Right lobe of liver (tissue), 4 donors: ENCODE results near the gene TROAP.

Experiments
- POLR2A ChIP-seq: fragments of 450-650 bp; IDR thresholded peaks from one replicate; pipeline ENCODE4 v1.6.1; 2017; ENCODE audit warnings: antibody characterized with exemption, mild to moderate bottlenecking
- TF ChIP-seq, protein P1 (sequence below), 4 donors: fragments of 200-600 bp in 3 of 4; fragments of 450-650 bp in 1 of 4; IDR thresholded peaks; one replicate each; pipeline versions ENCODE4 v1.5.1 to v1.8.0; 2016 to 2022; ENCODE audit warnings: antibody characterized with exemption in 4 of 4, mild to moderate bottlenecking in 2 of 4
- donor health status: DM: no; HTN: no; CAD: no.
- donor health status: DM: no; HTN: no; CAD: no.
- donor health status: DM: no; HTN: yes; CAD: no.

DNA sequence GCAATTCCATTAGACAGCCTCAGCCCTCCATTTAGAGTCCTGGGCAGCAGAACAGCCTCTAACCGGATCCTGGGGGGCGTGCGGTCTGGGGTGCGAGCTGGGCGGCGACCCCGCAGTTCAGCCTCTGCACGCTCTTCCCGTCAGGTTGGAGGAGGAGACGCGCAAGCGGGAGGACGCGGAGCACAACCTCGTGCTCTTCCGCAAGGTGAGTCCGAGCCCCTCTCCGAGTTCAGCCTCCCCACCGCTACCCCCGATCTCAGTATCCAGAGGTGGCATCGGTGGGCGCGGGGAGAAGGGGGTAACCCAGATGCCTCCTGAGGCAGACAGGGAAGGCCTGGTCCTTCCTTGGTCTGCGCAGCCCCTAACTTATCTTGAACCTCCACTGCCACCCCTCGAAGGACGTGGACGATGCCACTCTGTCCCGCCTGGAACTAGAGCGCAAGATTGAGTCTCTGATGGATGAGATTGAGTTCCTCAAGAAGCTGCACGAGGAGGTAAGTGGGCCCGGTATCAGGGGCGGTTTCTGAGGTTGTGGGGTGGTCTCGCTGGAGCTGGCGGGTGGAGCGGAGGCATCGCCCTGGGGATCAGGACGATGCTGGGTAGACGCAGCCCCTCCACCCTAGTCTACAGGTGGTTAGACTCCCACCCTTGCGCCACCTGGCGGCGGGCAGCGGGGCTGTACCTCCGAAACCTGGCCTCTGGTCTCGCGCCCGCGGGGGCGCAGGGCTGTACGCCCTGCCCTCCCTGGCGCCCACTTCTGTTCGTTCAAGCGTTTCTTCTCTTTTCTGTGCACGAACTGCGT lies 26.8 kb upstream of the TROAP start:
- TF ChIP-seq, protein P1, sequence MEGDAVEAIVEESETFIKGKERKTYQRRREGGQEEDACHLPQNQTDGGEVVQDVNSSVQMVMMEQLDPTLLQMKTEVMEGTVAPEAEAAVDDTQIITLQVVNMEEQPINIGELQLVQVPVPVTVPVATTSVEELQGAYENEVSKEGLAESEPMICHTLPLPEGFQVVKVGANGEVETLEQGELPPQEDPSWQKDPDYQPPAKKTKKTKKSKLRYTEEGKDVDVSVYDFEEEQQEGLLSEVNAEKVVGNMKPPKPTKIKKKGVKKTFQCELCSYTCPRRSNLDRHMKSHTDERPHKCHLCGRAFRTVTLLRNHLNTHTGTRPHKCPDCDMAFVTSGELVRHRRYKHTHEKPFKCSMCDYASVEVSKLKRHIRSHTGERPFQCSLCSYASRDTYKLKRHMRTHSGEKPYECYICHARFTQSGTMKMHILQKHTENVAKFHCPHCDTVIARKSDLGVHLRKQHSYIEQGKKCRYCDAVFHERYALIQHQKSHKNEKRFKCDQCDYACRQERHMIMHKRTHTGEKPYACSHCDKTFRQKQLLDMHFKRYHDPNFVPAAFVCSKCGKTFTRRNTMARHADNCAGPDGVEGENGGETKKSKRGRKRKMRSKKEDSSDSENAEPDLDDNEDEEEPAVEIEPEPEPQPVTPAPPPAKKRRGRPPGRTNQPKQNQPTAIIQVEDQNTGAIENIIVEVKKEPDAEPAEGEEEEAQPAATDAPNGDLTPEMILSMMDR (IDR thresholded peaks at IDR 0.05), result peak; percentile 50 to 75 (median 62)
- no peak for TF ChIP-seq POLR2A
